Keratinocyte (primary cell): ENCODE data around the gene RAP2A. TPM values are rescaled to one million over a fixed set of nuclear protein-coding genes. Genes with fewer than 3 reads are reported as not detected.

ENCODE experiments used
- DNase-seq: peaks from one replicate; pipeline ENCODE4 v3.0.0-alpha.2; 2011; ENCODE audit warnings: low read depth, missing footprints, low spot score
- FAIRE-seq: peaks from 2 replicates; lab custom pipeline; 2011; peaks lifted over from hg19 to GRCh38; lab: Jason Lieb, UNC
- H2AFZ ChIP-seq: 2 replicates; pipeline ENCODE4 v1.6.0; 2012; ENCODE audit warnings: low read length, control low read depth, inconsistent platforms; ENCODE audit not compliant: control insufficient read depth
- H3K27ac ChIP-seq: 2 replicates; pipeline ENCODE4 v1.5.1; 2011; ENCODE audit warnings: low read length; ENCODE audit not compliant: control insufficient read depth, insufficient read depth
- H3K27me3 ChIP-seq: 3 replicates; pipeline ENCODE4 v1.6.0; 2011; ENCODE audit warnings: low read length; ENCODE audit not compliant: control insufficient read depth, insufficient read depth; ENCODE audit errors: extremely low read depth
- H3K36me3 ChIP-seq, 2 experiments: 2 replicates in 1 of 2; 3 replicates in 1 of 2; pipeline ENCODE4 v1.5.1; 2011; ENCODE audit warnings: low read length in 2 of 2, mild to moderate bottlenecking in 1 of 2; ENCODE audit not compliant: control insufficient read depth in 2 of 2, insufficient read depth in 2 of 2; ENCODE audit errors: extremely low read depth in 1 of 2
- H3K4me1 ChIP-seq: 3 replicates; pipeline ENCODE4 v1.5.1; 2011; ENCODE audit warnings: low read length; ENCODE audit not compliant: control insufficient read depth, insufficient read depth; ENCODE audit errors: extremely low read depth
- H3K4me2 ChIP-seq: 3 replicates; pipeline ENCODE4 v1.6.0; 2011; ENCODE audit warnings: low read depth, low read length; ENCODE audit not compliant: control insufficient read depth, insufficient read depth; ENCODE audit errors: extremely low read depth
- H3K4me3 ChIP-seq, 3 experiments: fragments of 200-600 bp in 1 of 3; sonication (generic) in 1 of 3; 2 replicates in 2 of 3; 3 replicates in 1 of 3; pipeline ENCODE4 v1.5.1; 2011 to 2016; ENCODE audit warnings: low read length in 3 of 3, mild to moderate bottlenecking in 3 of 3, control low read depth in 2 of 3, inconsistent platforms in 1 of 3, low read depth in 1 of 3, mixed read lengths in 1 of 3, mixed run types in 1 of 3, moderate library complexity in 1 of 3; ENCODE audit not compliant: control insufficient read depth in 2 of 3, insufficient read depth in 2 of 3; ENCODE audit errors: extremely low read depth in 1 of 3
- H3K79me2 ChIP-seq: 2 replicates; pipeline ENCODE4 v1.6.0; 2012; ENCODE audit warnings: low read length; ENCODE audit not compliant: control insufficient read depth, insufficient read depth
- H3K9ac ChIP-seq: 3 replicates; pipeline ENCODE4 v1.6.0; 2011; ENCODE audit warnings: low read length; ENCODE audit not compliant: control insufficient read depth, insufficient read depth; ENCODE audit errors: extremely low read depth
- H3K9me1 ChIP-seq: 3 replicates; pipeline ENCODE4 v1.6.0; 2011; ENCODE audit warnings: low read length; ENCODE audit not compliant: control insufficient read depth, insufficient read depth; ENCODE audit errors: extremely low read depth
- H3K9me3 ChIP-seq: 2 replicates; pipeline ENCODE4 v1.5.1; 2012; ENCODE audit warnings: low read depth, low read length; ENCODE audit not compliant: control insufficient read depth
- H4K20me1 ChIP-seq: 3 replicates; pipeline ENCODE4 v1.6.0; 2011; ENCODE audit warnings: low read length; ENCODE audit not compliant: control insufficient read depth, insufficient read depth; ENCODE audit errors: extremely low read depth
- CTCF ChIP-seq, 3 experiments: IDR thresholded peaks in 1 of 3; conservative IDR thresholded peaks in 1 of 3; optimal IDR thresholded peaks in 1 of 3; 2 replicates in 2 of 3; 3 replicates in 1 of 3; pipeline versions ENCODE3 to v1.5.1; 2011; ENCODE audit warnings: low read length in 3 of 3, mild to moderate bottlenecking in 3 of 3, moderate library complexity in 2 of 3, control low read depth in 1 of 3, inconsistent platforms in 1 of 3; ENCODE audit not compliant: insufficient read depth in 2 of 3; ENCODE audit errors: extremely low read depth in 1 of 3
- EZH2 ChIP-seq: IDR thresholded peaks from one replicate; pipeline ENCODE4 v1.6.1; 2012; ENCODE audit warnings: inconsistent platforms, mild to moderate bottlenecking, low read length, moderate library complexity
- dilution Hi-C: fragments of 300-500 bp; cut with MboI; formaldehyde crosslinking; loops from one replicate; pipeline ENCODE4 v1.7.0; 2020; ENCODE audit warnings: low sequenced_read_pairs; ENCODE audit not compliant: extremely low pct_ligation_motif_present
- polyA plus RNA-seq, 5 experiments: library from polyadenylated mRNA; depleted of rRNA in 3 of 5; stranded (reverse) in 3 of 5; stranded (forward) in 1 of 5; unstranded in 1 of 5; fragments of >200 nt; gene quantifications; 1 replicate in 1 of 5; 2 replicates in 3 of 5; 3 replicates in 1 of 5; pipeline versions ENCODE4 v1.2.1 to v1.2.3, GENCODE V29; 2011 to 2012; ENCODE audit warnings: missing spikeins in 2 of 5, low read depth in 1 of 5, low replicate concordance in 1 of 5

The RAP2A gene
- polyA plus RNA-seq, 1 donor (not counting 4 experiments of a cell fraction or from before 2014, with no cell fraction given), result 19.0 TPM

GRCh38 chr13:97386801-97387484 is 47.0 kb upstream of the RAP2A start:
- no peaks in the 10 kb centered on the region for H3K4me1 ChIP-seq
- TF ChIP-seq EZH2 (no peak), CTCF (optimal IDR thresholded peaks at IDR 0.05 in 1 of 3, IDR thresholded peaks at IDR 0.05 in 1 of 3, conservative IDR thresholded peaks at IDR 0.05 in 1 of 3; ENCODE audit: extremely low read depth in 1 of 3, insufficient read depth in 2 of 3, low read length in 3 of 3) (no peak)
- no peak for DNase-seq
- dilution Hi-C loops, result no loop called here
- no peak overlapping the region for H3K9ac ChIP-seq
- H2AFZ ChIP-seq, result no peak overlapping the region
- peaks cover 12 to 14% of the 10 kb centered on the region in 2 experiments for H3K36me3 ChIP-seq
- no peaks in the 10 kb centered on the region for H3K9me3 ChIP-seq
- H3K4me3 ChIP-seq, result no peak overlapping the region
- no peak for FAIRE-seq
- H3K4me2 ChIP-seq, result no peak overlapping the region
- no peaks in the 10 kb centered on the region for H3K79me2 ChIP-seq
- no peaks in the 10 kb centered on the region for H4K20me1 ChIP-seq
- no peaks in the 10 kb centered on the region for H3K9me1 ChIP-seq
- no peak overlapping the region for H3K27ac ChIP-seq
- H3K27me3 ChIP-seq, result no peaks in the 10 kb centered on the region

GRCh38 chr13:97387485-97387839 is 46.5 kb upstream of the RAP2A start:
- H3K4me2 ChIP-seq, result no peak overlapping the region
- H3K4me1 ChIP-seq, result no peaks in the 10 kb centered on the region
- no peaks in the 10 kb centered on the region for H3K79me2 ChIP-seq
- H3K9me3 ChIP-seq, result no peaks in the 10 kb centered on the region
- no peak overlapping the region for H3K9ac ChIP-seq
- no peak for FAIRE-seq
- H3K27me3 ChIP-seq, result no peaks in the 10 kb centered on the region
- DNase-seq, result no peak
- H3K27ac ChIP-seq, result no peak overlapping the region
- H3K9me1 ChIP-seq, result no peaks in the 10 kb centered on the region
- no peaks in the 10 kb centered on the region for H4K20me1 ChIP-seq
- dilution Hi-C loops, result no loop called here
- TF ChIP-seq CTCF (optimal IDR thresholded peaks at IDR 0.05 in 1 of 3, IDR thresholded peaks at IDR 0.05 in 1 of 3, conservative IDR thresholded peaks at IDR 0.05 in 1 of 3; ENCODE audit: extremely low read depth in 1 of 3, insufficient read depth in 2 of 3, low read length in 3 of 3), result no peak
- TF ChIP-seq EZH2, result no peak
- no peak overlapping the region for H2AFZ ChIP-seq
- no peak overlapping the region for H3K4me3 ChIP-seq
- H3K36me3 ChIP-seq, result peaks cover 10 to 15% of the 10 kb centered on the region in 2 experiments
